Measurements from ENCODE around the gene TIGD7. TPM values are rescaled to one million over a fixed set of nuclear protein-coding genes. Genes with fewer than 3 reads are reported as not detected.

The TIGD7 gene
- total and polyA plus RNA-seq, 2 of the 8 experiments (the other 6 are each of a cell fraction or from before 2014, with no cell fraction given), result 3.0 to 8.9 TPM

DNA sequence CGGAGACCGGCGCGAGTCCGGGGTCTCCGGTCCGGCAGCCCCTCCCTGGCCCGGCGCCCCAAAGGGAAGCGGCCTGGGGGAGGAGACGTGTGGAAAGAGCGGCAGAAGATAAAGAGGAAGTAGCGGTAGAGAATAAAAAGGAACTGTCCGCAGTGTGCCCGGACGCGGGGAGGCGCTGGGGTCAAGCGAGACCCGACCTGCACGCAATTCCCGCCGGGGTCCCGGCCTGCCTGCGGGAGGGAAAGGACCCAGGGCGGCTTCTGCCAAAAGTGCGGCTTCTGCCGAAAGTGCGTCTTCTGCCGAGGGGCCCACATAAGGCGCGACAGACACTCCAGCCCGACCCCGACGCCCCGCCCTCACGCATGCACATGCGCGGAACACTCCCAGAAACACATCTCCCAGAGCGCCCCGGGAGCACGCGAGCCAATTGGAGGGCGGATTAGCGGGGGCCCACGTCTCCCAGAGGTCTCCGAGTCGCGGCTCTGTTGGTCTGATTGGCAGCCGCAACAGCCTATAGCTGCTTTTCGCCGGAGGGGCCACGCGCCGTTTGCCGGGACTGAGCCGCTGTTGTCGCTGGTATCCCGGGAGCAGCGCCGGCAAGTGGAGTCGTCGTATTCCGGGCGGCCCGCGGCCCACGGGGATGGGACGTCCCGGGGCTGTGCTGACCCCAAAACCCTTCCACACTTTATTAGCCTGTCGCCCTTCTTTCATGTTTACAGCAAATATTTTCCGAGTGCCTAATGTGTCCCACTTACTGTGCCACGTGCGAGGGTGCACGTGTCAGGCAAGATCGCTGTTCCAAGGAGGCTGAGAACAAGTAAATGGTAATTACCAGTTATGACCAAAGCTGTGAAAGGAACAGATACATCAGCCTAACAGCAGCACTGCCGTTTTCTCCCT is 40.8 kb downstream of the TIGD7 start:
- 0 out of 7 replicates have a peak overlapping the region, but pooled peaks of 1 of the 4 experiments have one; percentile 10 for H3K9ac ChIP-seq (replicated peaks in 1 of 4; ENCODE audit: extremely low read depth in 1 of 4, low read depth in 3 of 4, low read length in 3 of 4)
- ChIA-PET CTCF (ENCODE audit: partially characterized antibody) (interaction anchor here (0.6 to 1.7 kb wide), 3 partner anchors 9 to 81 kb away, joined by 3 to 4 read pairs (median 3); no protein-coding TSS in a partner anchor), POLR2A (ENCODE audit: partially characterized antibody) (interaction anchor here (0.6 to 6.3 kb wide), 9 partner anchors 10 to 199 kb away, joined by 3 to 53 read pairs (median 3); partner anchors contain the start of genes ZNF174, ZNF263 and ZSCAN32)
- TF ChIP-seq SP1 (IDR thresholded peaks at IDR 0.05; ENCODE audit: low read depth, low read length) (peak; percentile 70), EZH2 (IDR thresholded peaks at IDR 0.05; ENCODE audit: low read depth, low read length, severe bottlenecking) (no peak), SAP30 (IDR thresholded peaks at IDR 0.05; ENCODE audit: insufficient read depth, insufficient replicate concordance, low read length) (no peak), SIN3A (conservative IDR thresholded peaks at IDR 0.05 in 1 of 2, IDR thresholded peaks at IDR 0.05 in 1 of 2; ENCODE audit: low read depth in 1 of 2, low read length in 2 of 2) (peak in 1 of 2 experiments; percentile 59; a peak in 1 of 4 replicates), CREB1 (IDR thresholded peaks at IDR 0.05) (peak; percentile 38; the same call in 1 of the 2 replicates)

More for the DNA sequence above, 40.8 kb downstream of the TIGD7 start:
- Histone ChIP-seq H3K79me1 (ENCODE audit: low read depth, low read length) (no peaks in the 10 kb centered on the region), H3K36me3 (ENCODE audit: control insufficient read depth in 2 of 4, insufficient read depth in 4 of 4, low read length in 3 of 4) (no peaks in the 10 kb centered on the region), H3K4ac (replicated peaks; ENCODE audit: insufficient read length, low read depth, low read length) (no peak overlapping the region), H3K79me2 (ENCODE audit: control insufficient read depth in 1 of 2, insufficient read depth in 2 of 2, low read length in 2 of 2) (no peaks in the 10 kb centered on the region), H2AK5ac (ENCODE audit: low read depth, low read length) (no peak overlapping the region), H2BK5ac (ENCODE audit: low read depth, low read length) (no peak overlapping the region), H3K14ac (ENCODE audit: insufficient read length) (no peak overlapping the region), H3K9me3 (ENCODE audit: insufficient read depth in 2 of 2, low read depth in 1 of 2, low read length in 1 of 2) (peaks cover 0 to 5% of the 10 kb centered on the region in 2 experiments; a peak in 2 of 4 replicates), H4K20me1 (replicated peaks in 1 of 2; ENCODE audit: control insufficient read depth in 1 of 2, insufficient read depth in 2 of 2, low read length in 2 of 2) (no peaks in the 10 kb centered on the region), H2AFZ (ENCODE audit: low read length) (peak overlapping the region; percentile 9; the same call in 1 of the 2 replicates), H2BK15ac (ENCODE audit: low read length) (no peak overlapping the region), H4K5ac (ENCODE audit: insufficient read length, low read depth, low read length) (no peak overlapping the region), H2BK12ac (ENCODE audit: low read depth, low read length) (no peak overlapping the region), H2BK20ac (ENCODE audit: low read length) (no peak overlapping the region), H2BK120ac (replicated peaks; ENCODE audit: low read depth, low read length) (no peak overlapping the region), H3K56ac (replicated peaks; ENCODE audit: insufficient read length, low read depth, low read length) (no peak overlapping the region), H3K27me3 (replicated peaks in 1 of 4; ENCODE audit: control insufficient read depth in 3 of 4, extremely low read depth in 1 of 4, insufficient read depth in 3 of 4, low read length in 3 of 4) (no peaks in the 10 kb centered on the region), H3K4me1 (replicated peaks in 1 of 4; ENCODE audit: control insufficient read depth in 3 of 4, insufficient read depth in 4 of 4, low read length in 3 of 4) (no peaks in the 10 kb centered on the region), H3K4me3 (ENCODE audit: extremely low read depth in 1 of 4, insufficient read depth in 2 of 4, low read depth in 3 of 4, low read length in 4 of 4) (peak overlapping the region; percentile 31 to 67 (median 32)), H3K18ac (ENCODE audit: extremely low read depth, low read length) (no peak overlapping the region; the same call in 1 of the 2 replicates), H3K4me2 (ENCODE audit: insufficient read depth in 1 of 2, low read depth in 2 of 2, low read length in 2 of 2) (peak overlapping the region; percentile 53 to 63), H3K23ac (ENCODE audit: insufficient read length) (no peak overlapping the region), H4K8ac (ENCODE audit: extremely low read depth, insufficient read depth, low read length) (peak overlapping the region; percentile 62), H3K27ac (ENCODE audit: low read depth, low read length) (no peak overlapping the region), H3K23me2 (ENCODE audit: low read depth, low read length) (no peaks in the 10 kb centered on the region; the same call in 1 of the 2 replicates), H4K91ac (replicated peaks; ENCODE audit: insufficient read length, low read length) (peak overlapping the region; percentile 84)
- WGBS, 2 experiments (ENCODE audit: extremely low coverage in 1 of 2, insufficient coverage in 1 of 2, insufficient read length in 1 of 2, insufficient replicate concordance in 2 of 2, low coverage in 1 of 2, low lambda C conversion rate in 2 of 2, missing lambda C conversion rate in 1 of 2), result 41% methylated on average over 43 of the region's 77 CpGs; no CpG with 5 or more reads in 1 of the 2 experiments
- peak; percentile 91 to 95 for DNase-seq (ENCODE audit: low read depth in 1 of 2, low spot score in 2 of 2)
- no peak for FAIRE-seq
